PC-9 (cell line): Measurements from ENCODE around the gene ZNF45.

ENCODE experiments used
- CTCF ChIP-seq: fragments of 200-600 bp; sonication (generic); conservative IDR thresholded peaks from 2 replicates; pipeline ENCODE4 v1.6.1; 2017; ENCODE audit warnings: mixed run types, antibody characterized with exemption, mild to moderate bottlenecking, moderate library complexity
- EZH2 ChIP-seq: fragments of 200-600 bp; sonication (generic); IDR thresholded peaks from 2 replicates; pipeline ENCODE4 v1.8.0; 2017; ENCODE audit warnings: antibody characterized with exemption, low read depth

GRCh38 chr19:43880483-43880882, 54.6 kb downstream of the ZNF45 start:
- no peak for TF ChIP-seq CTCF
- no peak for TF ChIP-seq EZH2
